DND-41 (cell line): Measurements from ENCODE around the gene FAM168A.
"Not testable (repeated sequence)": the region's sequence is repeated elsewhere in the genome, so short reads cannot be mapped to it uniquely, and the experiment has no call there.

ENCODE experiments used
- ATAC-seq: fragments of 200-7000 bp; cut with Tn5 transposase; 3 replicates; pipeline ENCODE4 v1.9.1; 2021; ENCODE audit warnings: low read depth; ENCODE audit not compliant: insufficient read depth
- DNase-seq: peaks from one replicate; pipeline ENCODE4 v3.0.0-alpha.2; 2020
- H2AFZ ChIP-seq: 2 replicates; pipeline ENCODE4 v1.6.0; 2012; ENCODE audit warnings: low read depth, low read length
- H3K27ac ChIP-seq: 2 replicates; pipeline ENCODE4 v1.5.1; 2012; ENCODE audit warnings: low read length, inconsistent platforms
- H3K27me3 ChIP-seq: fragments of 200-600 bp; sonication (generic); 2 replicates; pipeline ENCODE4 v1.6.0; 2012; ENCODE audit warnings: low read length, mild to moderate bottlenecking, inconsistent platforms; ENCODE audit not compliant: insufficient read depth, poor library complexity
- H3K36me3 ChIP-seq: 2 replicates; pipeline ENCODE4 v1.5.1; 2012; ENCODE audit warnings: low read length, inconsistent platforms; ENCODE audit not compliant: insufficient read depth
- H3K4me1 ChIP-seq: 2 replicates; pipeline ENCODE4 v1.5.1; 2012; ENCODE audit warnings: mild to moderate bottlenecking, low read length; ENCODE audit not compliant: insufficient read depth
- H3K4me2 ChIP-seq: 2 replicates; pipeline ENCODE4 v1.6.0; 2012; ENCODE audit warnings: mild to moderate bottlenecking, moderate library complexity, low read length, inconsistent platforms; ENCODE audit not compliant: insufficient read depth
- H3K4me3 ChIP-seq, 2 experiments: fragments of 200-600 bp in 1 of 2; shearing (Covaris generic) in 1 of 2; 2 replicates each; pipeline ENCODE4 v1.5.1; 2012 to 2016; ENCODE audit warnings: inconsistent platforms in 2 of 2, low read length in 2 of 2, mild to moderate bottlenecking in 2 of 2, low read depth in 1 of 2, moderate library complexity in 1 of 2
- H3K79me2 ChIP-seq: 2 replicates; pipeline ENCODE4 v1.6.0; 2012; ENCODE audit warnings: low read length, inconsistent platforms; ENCODE audit not compliant: insufficient read depth
- H3K9ac ChIP-seq: 2 replicates; pipeline ENCODE4 v1.6.0; 2012; ENCODE audit warnings: low read depth, mild to moderate bottlenecking, inconsistent platforms, low read length, moderate library complexity
- H3K9me3 ChIP-seq: 2 replicates; pipeline ENCODE4 v1.5.1; 2012; ENCODE audit warnings: low read length, moderate library complexity, mild to moderate bottlenecking, inconsistent platforms; ENCODE audit not compliant: insufficient read depth, severe bottlenecking
- H4K20me1 ChIP-seq: 2 replicates; pipeline ENCODE4 v1.6.0; 2012; ENCODE audit warnings: low read length; ENCODE audit not compliant: insufficient read depth
- EZH2 ChIP-seq: IDR thresholded peaks from 3 replicates; pipeline ENCODE4 v1.6.1; 2012; ENCODE audit warnings: borderline replicate concordance, low read depth, mild to moderate bottlenecking, moderate library complexity, low read length, inconsistent platforms; ENCODE audit not compliant: severe bottlenecking
- TF ChIP-seq, protein P1 (sequence below): IDR thresholded peaks from 2 replicates; pipeline ENCODE4 v1.5.1; 2012; ENCODE audit warnings: borderline replicate concordance, low read length, moderate library complexity, mild to moderate bottlenecking; ENCODE audit not compliant: poor library complexity, severe bottlenecking; ENCODE audit errors: extremely low read depth

The FAM168A gene

GRCh38 chr11:73579641-73580434 is 18.1 kb downstream of the FAM168A start:
- ATAC-seq: no peak
- DNase-seq: no peak

DNA sequence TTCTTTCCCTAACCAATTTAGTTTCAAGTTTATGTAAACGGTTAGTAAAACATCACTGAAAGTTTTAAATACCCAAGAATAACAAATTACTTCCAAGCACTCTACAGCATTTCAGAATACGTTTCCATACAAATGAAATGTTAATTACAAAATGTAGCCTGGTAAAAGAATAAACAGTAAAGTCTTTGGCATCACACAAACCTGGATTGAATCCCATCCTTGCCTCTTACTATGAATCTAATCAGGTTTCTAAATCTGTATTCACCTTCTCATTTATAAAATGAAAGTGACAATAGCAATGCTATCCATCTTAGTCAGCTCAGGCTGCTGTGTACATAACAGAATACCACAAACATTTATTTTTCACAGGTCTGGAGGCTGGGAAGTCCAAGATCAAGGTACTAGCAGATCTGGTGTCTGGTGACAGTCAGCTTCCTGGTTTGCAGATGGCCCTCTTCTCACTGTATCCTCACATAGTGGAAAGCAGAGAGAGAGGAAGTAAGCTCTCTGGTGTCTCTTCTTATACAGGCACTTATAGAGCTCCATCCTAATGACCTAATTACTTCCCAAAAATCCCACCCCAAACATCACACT is 19.2 kb downstream of the FAM168A start:
- H3K27ac ChIP-seq: no peak overlapping the region
- peaks cover 13% of the 10 kb centered on the region for H3K36me3 ChIP-seq
- H4K20me1 ChIP-seq: no peaks in the 10 kb centered on the region
- no peak overlapping the region for H3K4me3 ChIP-seq
- no peaks in the 10 kb centered on the region for H3K9me3 ChIP-seq
- no peak for TF ChIP-seq EZH2
- H2AFZ ChIP-seq: no peak overlapping the region
- H3K4me2 ChIP-seq: no peak overlapping the region
- no peaks in the 10 kb centered on the region for H3K27me3 ChIP-seq
- peak; percentile 17 for DNase-seq
- ATAC-seq: peak; percentile 80
- no peak overlapping the region for H3K9ac ChIP-seq
- peaks cover 5% of the 10 kb centered on the region; the same call in 1 of the 2 replicates for H3K4me1 ChIP-seq
- H3K79me2 ChIP-seq: peaks cover 56% of the 10 kb centered on the region

More at GRCh38 chr11:73579641-73580434, 18.1 kb downstream of the FAM168A start:
- Histone ChIP-seq H3K9ac (no peak overlapping the region), H3K27me3 (no peaks in the 10 kb centered on the region), H4K20me1 (no peaks in the 10 kb centered on the region), H3K9me3 (no peaks in the 10 kb centered on the region), H3K4me1 (peaks cover 5% of the 10 kb centered on the region; the same call in 1 of the 2 replicates), H3K79me2 (peaks cover 50% of the 10 kb centered on the region), H3K4me2 (no peak overlapping the region), H3K36me3 (peaks cover 11% of the 10 kb centered on the region; the same call in 1 of the 2 replicates), H2AFZ (no peak overlapping the region), H3K27ac (no peak overlapping the region), H3K4me3 (no peak overlapping the region)
- TF ChIP-seq, protein P1, sequence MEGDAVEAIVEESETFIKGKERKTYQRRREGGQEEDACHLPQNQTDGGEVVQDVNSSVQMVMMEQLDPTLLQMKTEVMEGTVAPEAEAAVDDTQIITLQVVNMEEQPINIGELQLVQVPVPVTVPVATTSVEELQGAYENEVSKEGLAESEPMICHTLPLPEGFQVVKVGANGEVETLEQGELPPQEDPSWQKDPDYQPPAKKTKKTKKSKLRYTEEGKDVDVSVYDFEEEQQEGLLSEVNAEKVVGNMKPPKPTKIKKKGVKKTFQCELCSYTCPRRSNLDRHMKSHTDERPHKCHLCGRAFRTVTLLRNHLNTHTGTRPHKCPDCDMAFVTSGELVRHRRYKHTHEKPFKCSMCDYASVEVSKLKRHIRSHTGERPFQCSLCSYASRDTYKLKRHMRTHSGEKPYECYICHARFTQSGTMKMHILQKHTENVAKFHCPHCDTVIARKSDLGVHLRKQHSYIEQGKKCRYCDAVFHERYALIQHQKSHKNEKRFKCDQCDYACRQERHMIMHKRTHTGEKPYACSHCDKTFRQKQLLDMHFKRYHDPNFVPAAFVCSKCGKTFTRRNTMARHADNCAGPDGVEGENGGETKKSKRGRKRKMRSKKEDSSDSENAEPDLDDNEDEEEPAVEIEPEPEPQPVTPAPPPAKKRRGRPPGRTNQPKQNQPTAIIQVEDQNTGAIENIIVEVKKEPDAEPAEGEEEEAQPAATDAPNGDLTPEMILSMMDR: no peak
- no peak for TF ChIP-seq EZH2

DNA sequence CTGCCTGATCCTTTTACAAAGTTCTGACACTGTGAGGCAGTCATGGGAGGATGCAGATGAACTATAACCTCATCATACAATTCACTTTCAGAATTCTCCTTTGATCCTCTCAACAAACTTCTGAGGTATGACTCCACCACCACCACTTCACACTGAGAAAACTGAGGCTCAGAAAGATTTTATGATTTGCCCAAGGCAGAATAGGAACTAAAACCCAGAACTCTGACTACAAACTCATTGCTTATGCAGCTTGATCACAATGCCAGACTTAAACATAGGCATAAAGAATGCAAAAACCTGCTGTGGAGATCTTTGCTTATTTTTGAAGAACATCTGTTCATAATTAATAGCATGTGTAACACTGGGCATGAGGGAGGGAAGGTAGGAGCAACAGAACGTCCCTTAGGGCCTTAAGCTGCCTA is 20.4 kb downstream of the FAM168A start:
- ATAC-seq (peak; percentile 76), DNase-seq (no peak)
- Histone ChIP-seq H2AFZ (no peak overlapping the region), H3K9me3 (no peaks in the 10 kb centered on the region), H3K27ac (no peak overlapping the region), H3K36me3 (peaks cover 20% of the 10 kb centered on the region), H3K4me2 (no peak overlapping the region), H3K9ac (no peak overlapping the region), H3K79me2 (peaks cover 55% of the 10 kb centered on the region), H3K4me1 (peaks cover 5% of the 10 kb centered on the region; the same call in 1 of the 2 replicates), H3K4me3 (no peak overlapping the region), H3K27me3 (no peaks in the 10 kb centered on the region), H4K20me1 (no peaks in the 10 kb centered on the region)
- no peak for TF ChIP-seq EZH2
- TF ChIP-seq, protein P1: no peak

- Histone ChIP-seq H3K9me3 (no peaks in the 10 kb centered on the region), H3K79me2 (peaks cover 47% of the 10 kb centered on the region), H3K4me1 (peaks cover 5% of the 10 kb centered on the region; the same call in 1 of the 2 replicates), H2AFZ (no peak overlapping the region), H3K36me3 (peaks cover 20% of the 10 kb centered on the region), H3K4me3 (no peak overlapping the region), H3K27me3 (no peaks in the 10 kb centered on the region), H3K9ac (no peak overlapping the region), H3K4me2 (no peak overlapping the region), H3K27ac (no peak overlapping the region), H4K20me1 (no peaks in the 10 kb centered on the region)
- no peak for ATAC-seq
- no peak for TF ChIP-seq EZH2
- TF ChIP-seq, protein P1: no peak
- no peak for DNase-seq
These were observed 21.7 kb downstream of the FAM168A start for GRCh38 chr11:73576185-73576614.

GRCh38 chr11:73571982-73572381 is 25.9 kb downstream of the FAM168A start:
- Histone ChIP-seq H3K36me3 (peaks cover 12% of the 10 kb centered on the region; the same call in 1 of the 2 replicates), H3K79me2 (peaks cover 30% of the 10 kb centered on the region)
- not testable (repeated sequence) for H3K4me3 ChIP-seq, DNase-seq, H2AFZ ChIP-seq, H3K9ac ChIP-seq, H3K4me1 ChIP-seq, H3K4me2 ChIP-seq, H3K27ac ChIP-seq, H4K20me1 ChIP-seq, ATAC-seq, H3K9me3 ChIP-seq, H3K27me3 ChIP-seq
